Right renal pelvis (tissue), 4 donors: Measurements from ENCODE around the gene ATF6. TPM values are rescaled to one million over a fixed set of nuclear protein-coding genes. Genes with fewer than 3 reads are reported as not detected.
"Not testable (repeated sequence)": the region's sequence is repeated elsewhere in the genome, so short reads cannot be mapped to it uniquely, and the experiment has no call there.

Experiments
- DNase-seq, 4 donors: peaks; one replicate each; pipeline ENCODE4 v3.0.0-alpha.2; 2013; ENCODE audit warnings: low read depth in 4 of 4, low spot score in 3 of 4, missing footprints in 1 of 4
- polyA plus RNA-seq, 4 donors: library from polyadenylated mRNA; unstranded; fragments of 120-200 nt; gene quantifications; one replicate each; pipeline ENCODE4 v1.2.1, GENCODE V29; 2013; ENCODE audit not compliant: insufficient read length in 4 of 4

The ATF6 gene
- polyA plus RNA-seq, 4 donors, result 31.7 to 35.8 (median 34.8) TPM

- DNase-seq, result no peak
Observed at GRCh38 chr1:161824618-161825017, 58.5 kb downstream of the ATF6 start.

GRCh38 chr1:161825831-161826230 lies 59.7 kb downstream of the ATF6 start:
- no peak for DNase-seq

GRCh38 chr1:161826478-161826877 lies 60.4 kb downstream of the ATF6 start:
- DNase-seq, result no peak

DNA sequence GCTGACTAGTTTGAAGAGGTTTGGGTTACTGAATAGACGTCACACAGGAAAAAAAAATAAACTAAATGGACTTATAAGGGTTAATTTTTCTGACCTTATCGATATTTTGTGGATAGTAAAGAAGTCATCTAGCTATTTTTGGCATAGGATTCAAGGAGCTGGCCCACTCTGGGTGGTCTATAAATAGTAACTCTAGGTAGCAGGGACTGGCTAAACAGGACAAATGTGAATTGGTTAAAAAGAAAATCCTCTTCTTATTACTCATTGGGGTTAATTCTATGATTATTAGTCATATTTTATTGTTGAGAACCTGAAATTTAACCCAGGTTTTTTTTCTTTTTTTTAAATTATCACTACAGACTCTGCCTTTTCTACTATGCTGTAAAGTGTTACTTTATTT lies 61.7 kb downstream of the ATF6 start:
- DNase-seq, result no peak

DNA sequence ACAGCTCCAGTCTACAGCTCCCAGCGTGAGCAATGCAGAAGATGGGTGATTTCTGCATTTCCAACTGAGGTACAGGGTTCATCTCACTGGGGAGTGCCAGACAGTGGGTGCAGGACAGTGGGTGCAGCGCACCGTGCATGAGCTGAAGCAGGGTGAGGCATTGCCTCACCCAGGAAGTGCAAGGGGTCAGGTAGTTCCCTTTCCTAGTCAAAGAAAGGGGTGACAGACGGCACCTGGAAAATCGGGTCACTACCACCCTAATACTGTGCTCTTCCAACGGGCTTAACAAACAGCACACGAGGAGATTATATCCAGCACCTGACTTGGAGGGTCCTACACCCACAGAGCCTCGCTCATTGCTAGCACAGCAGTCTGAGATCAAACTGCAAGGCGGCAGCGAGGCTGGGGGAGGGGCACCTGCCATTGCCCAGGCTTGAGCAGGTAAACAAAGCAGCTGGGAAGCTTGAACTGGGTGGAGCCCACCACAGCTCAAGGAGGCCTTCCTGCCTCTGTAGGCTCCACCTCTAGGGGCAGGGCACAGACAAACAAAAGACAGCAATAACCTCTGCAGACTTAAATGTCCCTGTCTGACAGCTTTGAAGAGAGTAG lies 66.3 kb downstream of the ATF6 start:
- DNase-seq, result not testable (repeated sequence)

DNA sequence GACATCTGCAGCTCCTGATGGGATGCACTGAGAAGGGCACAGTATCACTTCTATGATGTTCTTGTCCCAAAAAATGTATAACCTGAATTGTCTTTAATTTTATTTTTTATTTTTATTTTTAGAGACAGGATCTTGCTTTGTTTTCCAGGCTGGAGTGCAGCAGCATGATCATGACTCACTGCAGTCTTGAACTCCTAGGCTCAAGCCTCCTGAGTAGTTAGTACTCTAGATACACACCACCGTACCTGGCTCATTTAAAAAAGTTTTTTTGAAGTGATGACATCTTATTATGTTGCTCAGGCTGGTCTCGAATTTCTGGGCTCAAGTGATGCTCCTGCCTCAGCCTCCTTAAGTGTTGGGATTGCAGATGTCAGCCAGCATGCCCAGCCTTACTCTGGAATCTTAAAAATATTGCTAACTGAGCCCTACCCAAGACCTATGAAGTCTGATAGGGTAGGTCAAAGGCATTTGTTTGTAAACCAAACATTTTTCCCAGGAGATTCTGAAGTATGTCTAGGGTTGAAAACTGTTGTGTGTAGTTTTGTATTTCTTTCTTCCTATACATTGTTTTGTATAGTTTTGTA lies 68.9 kb downstream of the ATF6 start:
- DNase-seq, result no peak

- DNase-seq, result no peak
Observed at GRCh38 chr1:161836018-161836417, 69.9 kb downstream of the ATF6 start.

- DNase-seq, result no peak
Observed at GRCh38 chr1:161838362-161838761, 72.2 kb downstream of the ATF6 start.

DNA sequence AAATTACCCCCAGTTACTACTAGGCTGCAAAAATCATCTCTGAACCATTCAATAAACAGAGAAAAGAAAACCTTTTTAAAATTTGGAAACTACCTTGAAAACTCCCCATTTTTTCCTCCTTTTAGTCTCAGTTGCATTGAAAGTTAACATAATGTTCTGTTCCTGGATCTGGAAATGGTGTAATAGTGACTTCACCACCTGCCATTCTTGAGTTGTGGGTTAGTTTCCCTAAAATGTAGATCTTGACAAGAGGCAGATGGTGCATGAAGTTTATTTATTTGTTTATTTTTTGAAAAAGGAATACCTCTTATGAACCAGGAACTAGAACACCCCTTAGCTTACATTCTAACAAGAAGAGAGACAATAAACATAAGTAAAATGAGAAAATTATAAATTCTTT lies 72.8 kb downstream of the ATF6 start:
- no peak for DNase-seq

- DNase-seq, result no peak
Observed at GRCh38 chr1:161839591-161839990, 73.5 kb downstream of the ATF6 start.

DNA sequence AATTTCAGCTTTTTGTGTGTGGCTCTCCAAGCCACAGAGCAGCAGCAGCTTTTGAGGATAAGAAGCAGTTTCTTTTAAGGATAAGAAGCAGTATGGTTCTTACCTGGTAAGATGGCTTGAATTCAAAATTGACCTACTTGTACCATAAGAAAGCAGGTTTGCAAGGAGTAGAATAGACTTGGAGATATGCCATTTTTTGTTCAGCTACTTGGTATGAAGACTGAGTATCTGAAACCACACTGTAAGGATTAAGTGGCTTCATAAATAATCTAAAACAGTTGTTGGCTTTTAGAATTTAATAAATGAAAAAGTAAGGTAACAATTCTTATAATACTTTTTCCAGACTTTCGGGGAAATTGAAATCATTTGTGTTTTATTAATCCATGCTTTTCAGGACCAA lies 74.2 kb downstream of the ATF6 start:
- DNase-seq, result no peak

- DNase-seq, result no peak
Observed at GRCh38 chr1:161843156-161843555, 77.0 kb downstream of the ATF6 start.

- no peak for DNase-seq
Observed at GRCh38 chr1:161844696-161845095, 78.6 kb downstream of the ATF6 start.

- no peak for DNase-seq
Observed at GRCh38 chr1:161848676-161849075, 82.6 kb downstream of the ATF6 start.

- no peak for DNase-seq
Observed at GRCh38 chr1:161849518-161849917, 83.4 kb downstream of the ATF6 start.

DNA sequence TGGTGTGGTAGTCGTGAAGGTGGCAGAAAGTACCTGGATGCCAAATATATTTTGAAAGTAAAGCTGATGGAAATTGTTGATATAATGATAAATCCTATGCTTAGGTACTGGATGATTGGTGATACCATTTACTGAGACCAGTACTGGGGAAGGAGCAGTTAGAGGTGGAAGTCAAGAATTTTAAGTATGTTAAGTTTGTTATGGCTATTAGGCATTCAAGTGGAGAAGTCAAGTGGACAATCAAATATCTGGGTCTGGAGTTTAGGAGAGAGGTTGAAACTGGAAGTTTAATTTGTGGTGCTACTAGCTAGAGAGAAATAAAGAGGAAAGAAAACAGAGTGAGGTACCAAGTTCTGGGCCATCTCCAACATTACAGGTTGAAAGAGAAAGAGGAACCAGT lies 89.1 kb downstream of the ATF6 start:
- no peak for DNase-seq

DNA sequence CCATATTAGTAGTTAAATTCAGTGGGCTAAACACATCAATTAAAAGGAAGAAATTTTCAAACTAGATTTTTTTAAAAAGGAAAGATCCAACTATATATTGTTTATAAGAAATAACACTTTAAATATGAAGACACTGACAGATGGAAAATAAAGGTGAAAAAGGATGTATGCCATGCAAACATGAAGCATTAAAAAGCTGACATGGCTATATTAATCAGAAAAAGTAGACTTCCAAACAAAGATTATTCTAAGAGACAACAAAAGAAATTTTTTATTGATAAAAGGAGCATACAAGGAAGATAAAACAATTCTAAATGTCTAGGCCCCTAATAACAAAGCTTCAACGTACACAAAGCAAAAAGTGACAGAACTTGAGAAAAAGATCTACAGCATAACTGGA lies 92.2 kb downstream of the ATF6 start:
- no peak for DNase-seq

DNA sequence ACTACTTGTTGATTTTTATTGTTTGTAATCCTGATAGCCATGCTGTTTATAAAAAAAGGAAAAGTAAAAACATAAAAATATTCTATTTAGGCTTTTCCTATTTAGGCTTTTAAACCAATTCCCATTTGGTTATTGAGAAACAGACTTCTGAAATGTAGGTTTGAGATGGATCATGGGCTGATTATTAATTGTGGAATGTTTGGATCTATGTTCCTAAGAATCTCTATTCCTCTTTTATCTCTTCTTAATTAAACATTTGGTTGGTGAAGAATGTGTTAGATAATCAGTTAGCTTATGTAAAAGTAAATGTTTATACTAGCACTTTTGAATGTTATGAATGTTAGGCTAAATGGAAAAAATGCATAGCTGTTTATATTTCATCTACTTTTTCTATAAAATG lies 97.4 kb downstream of the ATF6 start:
- DNase-seq, result no peak

DNA sequence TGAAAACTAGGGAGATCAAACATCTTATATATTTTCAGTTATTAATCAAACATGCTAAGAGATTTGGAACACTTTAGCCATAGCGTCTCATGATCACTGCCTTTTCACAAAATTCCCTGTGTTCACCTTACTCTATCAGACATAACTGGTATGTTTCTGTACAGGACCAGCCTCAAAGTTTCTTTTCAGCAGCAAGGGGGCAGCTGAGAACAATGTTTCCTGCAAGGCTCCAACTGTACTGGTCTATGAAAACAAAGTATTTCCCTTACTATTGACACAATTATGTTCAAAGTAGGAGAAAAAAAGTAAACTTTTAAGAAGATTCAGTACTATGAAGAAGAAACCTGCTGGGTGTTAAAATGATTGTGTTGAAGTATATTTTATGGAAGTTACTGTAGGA lies 98.5 kb downstream of the ATF6 start:
- peak in 1 of 4 donors; percentile 12 for DNase-seq

GRCh38 chr1:161866241-161866640 lies 100.1 kb downstream of the ATF6 start:
- no peak for DNase-seq

DNA sequence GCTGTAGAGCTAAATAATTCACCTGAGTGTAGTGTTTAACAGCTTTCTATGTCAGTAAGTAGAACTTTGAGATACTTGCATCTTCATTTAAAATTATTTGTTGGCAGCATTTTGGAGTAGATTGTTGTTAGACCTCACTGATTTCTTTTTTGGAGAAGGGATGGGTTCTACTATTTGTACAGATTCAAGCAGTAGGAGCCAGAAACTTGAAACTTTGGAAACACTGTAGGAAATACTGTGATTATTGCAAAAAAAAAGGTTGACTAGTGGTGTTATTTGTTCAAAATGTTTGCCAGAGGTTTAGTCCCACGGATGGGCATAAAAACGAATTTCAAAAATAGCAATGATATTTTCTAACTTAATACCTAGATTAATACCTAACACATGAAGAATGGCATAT lies 102.7 kb downstream of the ATF6 start:
- no peak for DNase-seq

- DNase-seq, result no peak
Observed at GRCh38 chr1:161869291-161869690, 103.2 kb downstream of the ATF6 start.

GRCh38 chr1:161872506-161872905 lies 106.4 kb downstream of the ATF6 start:
- no peak for DNase-seq
